Measurements from ENCODE around the gene ANKRD29.

DNA sequence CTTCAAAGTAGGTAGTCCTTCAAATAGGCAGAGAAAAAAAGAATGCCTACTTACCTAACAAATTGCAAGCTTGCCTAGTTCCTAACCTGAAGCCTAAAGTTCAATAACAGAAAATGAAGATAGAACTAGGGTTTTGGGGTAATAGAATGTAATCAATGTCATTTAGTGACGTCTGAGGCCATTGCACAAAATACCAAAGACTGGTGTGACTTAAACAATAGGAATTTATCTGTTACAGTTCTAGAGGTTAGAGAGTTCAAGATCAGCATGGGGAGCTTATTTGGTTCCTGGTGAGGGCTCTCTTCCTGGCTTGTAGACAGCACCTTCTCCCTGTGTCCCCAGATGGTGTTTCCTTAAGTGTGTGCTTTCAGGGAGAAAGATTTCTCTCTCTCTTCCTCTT lies 71.7 kb downstream of the ANKRD29 start:
- TF ChIP-seq, protein P1, sequence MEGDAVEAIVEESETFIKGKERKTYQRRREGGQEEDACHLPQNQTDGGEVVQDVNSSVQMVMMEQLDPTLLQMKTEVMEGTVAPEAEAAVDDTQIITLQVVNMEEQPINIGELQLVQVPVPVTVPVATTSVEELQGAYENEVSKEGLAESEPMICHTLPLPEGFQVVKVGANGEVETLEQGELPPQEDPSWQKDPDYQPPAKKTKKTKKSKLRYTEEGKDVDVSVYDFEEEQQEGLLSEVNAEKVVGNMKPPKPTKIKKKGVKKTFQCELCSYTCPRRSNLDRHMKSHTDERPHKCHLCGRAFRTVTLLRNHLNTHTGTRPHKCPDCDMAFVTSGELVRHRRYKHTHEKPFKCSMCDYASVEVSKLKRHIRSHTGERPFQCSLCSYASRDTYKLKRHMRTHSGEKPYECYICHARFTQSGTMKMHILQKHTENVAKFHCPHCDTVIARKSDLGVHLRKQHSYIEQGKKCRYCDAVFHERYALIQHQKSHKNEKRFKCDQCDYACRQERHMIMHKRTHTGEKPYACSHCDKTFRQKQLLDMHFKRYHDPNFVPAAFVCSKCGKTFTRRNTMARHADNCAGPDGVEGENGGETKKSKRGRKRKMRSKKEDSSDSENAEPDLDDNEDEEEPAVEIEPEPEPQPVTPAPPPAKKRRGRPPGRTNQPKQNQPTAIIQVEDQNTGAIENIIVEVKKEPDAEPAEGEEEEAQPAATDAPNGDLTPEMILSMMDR (IDR thresholded peaks at IDR 0.05), result no peak
- TF ChIP-seq POLR2A (IDR thresholded peaks at IDR 0.05) (no peak), POLR2AphosphoS5 (IDR thresholded peaks at IDR 0.05) (no peak)
